OCI-LY1 (cell line): ENCODE results near the gene OOSP4B.
"Not testable (repeated sequence)": the region's sequence is repeated elsewhere in the genome, so short reads cannot be mapped to it uniquely, and the experiment has no call there.

Source experiments
- H2AFZ ChIP-seq: fragments of 200-600 bp; sonication (generic), shearing (Covaris generic); 2 replicates; pipeline ENCODE4 v1.6.0; 2014; ENCODE audit warnings: antibody characterized with exemption, mild to moderate bottlenecking, low read length
- H3F3A ChIP-seq: fragments of 200-600 bp; sonication (generic), shearing (Covaris generic); 2 replicates; pipeline ENCODE4 v1.6.0; 2014; ENCODE audit warnings: mild to moderate bottlenecking, antibody characterized with exemption, low read length, moderate library complexity; ENCODE audit not compliant: insufficient read depth
- H3K27ac ChIP-seq: fragments of 200-600 bp; sonication (generic); 2 replicates; pipeline ENCODE4 v1.5.1; 2014; ENCODE audit warnings: low read length, mixed run types, mild to moderate bottlenecking, low read depth; ENCODE audit not compliant: poor library complexity, severe bottlenecking
- H3K27me3 ChIP-seq: fragments of 200-600 bp; sonication (generic); 2 replicates; pipeline ENCODE4 v1.6.0; 2014; ENCODE audit warnings: antibody characterized with exemption, mild to moderate bottlenecking, low read length, moderate library complexity; ENCODE audit not compliant: insufficient read depth
- H3K36me3 ChIP-seq: fragments of 200-600 bp; sonication (generic); 2 replicates; pipeline ENCODE4 v1.6.1; 2014; ENCODE audit warnings: mild to moderate bottlenecking, antibody characterized with exemption, low read length, moderate library complexity, mixed read lengths; ENCODE audit not compliant: insufficient read depth
- H3K4me1 ChIP-seq: fragments of 200-600 bp; sonication (generic); 2 replicates; pipeline ENCODE4 v1.5.1; 2014; ENCODE audit warnings: mild to moderate bottlenecking, low read length, moderate library complexity; ENCODE audit not compliant: insufficient read depth, severe bottlenecking
- H3K4me2 ChIP-seq: fragments of 200-600 bp; sonication (generic), shearing (Covaris generic); 2 replicates; pipeline ENCODE4 v1.6.1; 2014; ENCODE audit warnings: low read length
- H3K4me3 ChIP-seq: fragments of 200-600 bp; sonication (generic); 2 replicates; pipeline ENCODE4 v1.5.1; 2014; ENCODE audit warnings: low read length, low read depth, mild to moderate bottlenecking, mixed read lengths; ENCODE audit not compliant: poor library complexity, severe bottlenecking
- H3K79me2 ChIP-seq: fragments of 200-600 bp; shearing (Covaris generic); 2 replicates; pipeline ENCODE4 v1.6.1; 2016; ENCODE audit warnings: mixed run types, low read length, mixed read lengths; ENCODE audit not compliant: insufficient read depth
- H3K9ac ChIP-seq: fragments of 200-600 bp; sonication (generic), shearing (Covaris generic); 2 replicates; pipeline ENCODE4 v1.6.1; 2014; ENCODE audit warnings: mild to moderate bottlenecking, low read length, mixed read lengths
- H3K9me2 ChIP-seq: fragments of 200-600 bp; sonication (generic), shearing (Covaris generic); 2 replicates; pipeline ENCODE4 v1.6.1; 2014; ENCODE audit warnings: low read depth, mild to moderate bottlenecking, low read length, mixed read lengths
- H3K9me3 ChIP-seq: fragments of 200-600 bp; shearing (Covaris generic); 2 replicates; pipeline ENCODE4 v1.6.1; 2014; ENCODE audit warnings: low read length, mixed read lengths
- H4K20me1 ChIP-seq: fragments of 200-600 bp; sonication (generic), shearing (Covaris generic); 2 replicates; pipeline ENCODE4 v1.6.0; 2016; ENCODE audit warnings: mild to moderate bottlenecking, low read length; ENCODE audit not compliant: insufficient read depth
- CTCF ChIP-seq: fragments of 200-600 bp; sonication (generic), shearing (Covaris generic); IDR thresholded peaks from 2 replicates; pipeline ENCODE4 v1.5.1; 2017; ENCODE audit warnings: mild to moderate bottlenecking, antibody characterized with exemption, low read length, moderate library complexity, mixed read lengths
- EZH2 ChIP-seq: fragments of 200-600 bp; sonication (generic), shearing (Covaris generic); IDR thresholded peaks from 2 replicates; pipeline ENCODE4 v1.8.0; 2017; ENCODE audit warnings: borderline replicate concordance, mixed run types, mild to moderate bottlenecking, antibody characterized with exemption, low read length, moderate library complexity, mixed read lengths

OOSP4B gene

GRCh38 chr11:60040109-60040508 is 23.1 kb downstream of the OOSP4B start, which contains the start of gene OOSP2:
TSS of gene OOSP2 (plus strand) at chr11:60040409. CDS start at chr11:60040460, 51 bp downstream.
- H3K4me2 ChIP-seq = no peak within 1 kb of the TSS
- no peaks in the 10 kb centered on the region for H3K27me3 ChIP-seq
- no peaks in the 10 kb centered on the region for H4K20me1 ChIP-seq
- H3K4me1 ChIP-seq = no peaks in the 10 kb centered on the region
- no peak within 1 kb of the TSS for H2AFZ ChIP-seq
- H3K9me3 ChIP-seq = no peaks in the 10 kb centered on the region
- H3F3A ChIP-seq = no peaks in the 10 kb centered on the region
- no peak within 1 kb of the TSS for H3K4me3 ChIP-seq
- no peak within 1 kb of the TSS for H3K27ac ChIP-seq
- H3K36me3 ChIP-seq = no peaks in the 10 kb centered on the region
- H3K9me2 ChIP-seq = no peaks in the 10 kb centered on the region
- no peak for TF ChIP-seq CTCF
- TF ChIP-seq EZH2 = no peak
- H3K79me2 ChIP-seq = no peaks in the 10 kb centered on the region
- H3K9ac ChIP-seq = no peak within 1 kb of the TSS

- not testable (repeated sequence) for H2AFZ ChIP-seq, H3K9ac ChIP-seq, H3F3A ChIP-seq, H3K27me3 ChIP-seq, H3K4me2 ChIP-seq, H3K4me3 ChIP-seq, H3K36me3 ChIP-seq, H3K9me3 ChIP-seq, H3K9me2 ChIP-seq, H3K27ac ChIP-seq, H3K79me2 ChIP-seq, H4K20me1 ChIP-seq, H3K4me1 ChIP-seq
Observed at GRCh38 chr11:60050422-60050821, 33.4 kb downstream of the OOSP4B start.

GRCh38 chr11:60050839-60051238 is 33.9 kb downstream of the OOSP4B start:
- H3K9me2 ChIP-seq, H2AFZ ChIP-seq, H3F3A ChIP-seq, H3K36me3 ChIP-seq, H3K4me3 ChIP-seq, H4K20me1 ChIP-seq, H3K9me3 ChIP-seq, H3K27me3 ChIP-seq, H3K4me1 ChIP-seq, H3K79me2 ChIP-seq, H3K4me2 ChIP-seq, H3K27ac ChIP-seq, H3K9ac ChIP-seq: not testable (repeated sequence)

- Histone ChIP-seq H3K4me2 (no peak within 1 kb of the TSS), H3K9ac (no peak within 1 kb of the TSS), H3K4me3 (no peak within 1 kb of the TSS), H3K4me1 (no peaks in the 10 kb centered on the region), H3K9me3 (no peaks in the 10 kb centered on the region), H2AFZ (no peak within 1 kb of the TSS), H3K27ac (no peak within 1 kb of the TSS), H3K27me3 (no peaks in the 10 kb centered on the region), H3F3A (no peaks in the 10 kb centered on the region), H3K79me2 (no peaks in the 10 kb centered on the region), H4K20me1 (no peaks in the 10 kb centered on the region), H3K36me3 (no peaks in the 10 kb centered on the region), H3K9me2 (no peaks in the 10 kb centered on the region)
- TF ChIP-seq CTCF (no peak), EZH2 (no peak)
Observed at GRCh38 chr11:60056349-60056969, 39.5 kb downstream of the OOSP4B start, which contains the start of gene MS4A3. TSS of gene MS4A3 (plus strand) at chr11:60056665. CDS start at chr11:60061161, 4,496 bp downstream.
